GM21423 (cell line): ENCODE measurements around the gene NTRK2.

Experiments
- ATAC-seq: cut with Tn5 transposase; IDR thresholded peaks from one replicate; pipeline ENCODE4 v1.9.1; 2021; ENCODE audit warnings: mild to moderate bottlenecking, moderate library complexity; ENCODE audit not compliant: unreplicated experiment

The NTRK2 gene

DNA sequence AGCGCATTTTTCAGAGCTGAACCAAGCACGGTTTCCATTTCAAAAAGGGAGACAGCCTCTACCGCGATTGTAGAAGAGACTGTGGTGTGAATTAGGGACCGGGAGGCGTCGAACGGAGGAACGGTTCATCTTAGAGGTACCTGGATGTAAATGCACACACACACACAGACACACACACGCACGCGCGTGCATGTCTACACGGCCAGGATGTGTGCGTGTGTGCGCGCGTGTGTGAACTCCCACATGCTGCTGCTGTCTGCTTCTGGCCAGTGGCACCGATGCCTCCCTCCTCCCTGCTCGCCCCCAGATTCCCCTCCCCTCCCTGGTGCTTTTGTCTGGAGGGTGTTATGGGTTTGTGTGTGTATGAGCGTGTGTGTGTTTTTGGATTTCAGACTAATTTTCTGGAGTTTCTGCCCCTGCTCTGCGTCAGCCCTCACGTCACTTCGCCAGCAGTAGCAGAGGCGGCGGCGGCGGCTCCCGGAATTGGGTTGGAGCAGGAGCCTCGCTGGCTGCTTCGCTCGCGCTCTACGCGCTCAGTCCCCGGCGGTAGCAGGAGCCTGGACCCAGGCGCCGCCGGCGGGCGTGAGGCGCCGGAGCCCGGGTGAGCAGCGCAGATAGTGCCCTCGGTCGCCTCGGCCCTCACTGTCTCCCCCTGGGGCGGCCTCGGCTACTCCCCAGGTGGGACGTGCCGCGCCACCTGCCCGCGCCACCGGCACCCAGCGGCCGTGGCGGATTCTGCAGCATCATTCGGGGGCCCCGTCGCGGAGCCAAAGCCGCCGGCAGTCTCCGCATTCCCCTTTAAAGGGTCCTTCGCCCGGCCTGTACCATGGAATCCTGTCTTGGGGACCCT lies at the start of gene NTRK2:
Gene NTRK2, plus strand, starts transcription at position 442 of the 850 bp plus-strand sequence. CDS start 1,020 bp downstream, outside the sequence.
- peak; percentile 39 for ATAC-seq

DNA sequence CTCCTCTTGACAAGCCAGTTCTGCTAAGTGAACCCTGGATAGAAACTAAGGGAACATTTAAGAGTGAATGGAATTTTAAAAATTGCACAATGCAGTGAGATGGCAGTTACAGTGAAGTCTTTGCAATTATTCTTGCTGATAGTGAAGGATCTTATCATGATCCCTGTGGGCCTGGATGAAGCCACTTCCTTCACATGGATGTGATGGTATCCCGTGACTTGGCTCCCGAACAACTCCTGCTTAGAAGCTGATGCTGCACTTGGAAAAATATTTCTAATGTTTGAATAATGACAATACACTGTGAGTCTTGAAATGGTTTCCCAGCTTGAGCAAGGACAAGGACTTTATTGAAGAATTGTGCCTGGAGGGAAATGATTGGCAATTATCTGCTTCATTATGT lies 49.2 kb upstream of the NTRK2 start:
- ATAC-seq = no peak

DNA sequence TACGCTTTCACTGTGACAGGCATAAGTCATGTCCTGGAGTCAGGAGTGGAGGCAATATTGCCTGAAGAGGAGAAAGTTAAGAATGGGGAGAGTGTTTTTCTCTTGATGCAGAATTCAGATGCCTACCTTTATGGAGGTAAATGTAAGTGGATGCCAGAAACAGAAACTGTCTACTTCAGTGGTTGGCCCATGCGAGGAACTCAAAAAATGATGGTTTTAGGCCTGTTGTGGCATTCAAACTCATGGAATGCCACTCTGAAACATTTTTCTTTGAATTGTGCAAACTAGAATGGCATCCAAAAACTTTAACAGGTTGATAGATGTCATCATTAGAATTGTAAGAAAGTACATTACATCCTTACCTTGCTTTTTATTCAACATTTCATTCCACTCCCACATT lies 47.7 kb upstream of the NTRK2 start:
- ATAC-seq = no peak

DNA sequence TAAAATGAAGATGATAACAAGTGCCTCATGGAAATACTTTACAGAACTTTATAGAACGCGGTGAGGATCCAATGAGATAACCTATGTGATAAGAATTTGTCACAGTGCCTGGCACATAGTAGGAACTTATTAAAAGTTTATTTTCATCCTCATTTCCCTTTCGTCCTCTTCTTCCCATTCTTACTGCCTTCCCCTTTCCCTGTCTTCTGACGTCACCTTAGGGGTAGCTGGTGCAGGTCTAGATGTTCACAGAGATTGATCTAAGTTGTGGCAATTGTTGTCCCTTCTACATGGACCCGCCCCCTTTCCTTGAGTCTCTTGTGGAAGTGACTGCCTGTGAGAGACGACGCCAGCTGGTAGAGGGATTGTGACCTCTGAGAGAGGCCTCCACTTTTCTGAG lies 46.5 kb upstream of the NTRK2 start:
- ATAC-seq = no peak

GRCh38 chr9:84636436-84636835 lies 33.1 kb upstream of the NTRK2 start:
- no peak for ATAC-seq

- no peak for ATAC-seq
Measured at GRCh38 chr9:84642553-84643141, 26.9 kb upstream of the NTRK2 start.

DNA sequence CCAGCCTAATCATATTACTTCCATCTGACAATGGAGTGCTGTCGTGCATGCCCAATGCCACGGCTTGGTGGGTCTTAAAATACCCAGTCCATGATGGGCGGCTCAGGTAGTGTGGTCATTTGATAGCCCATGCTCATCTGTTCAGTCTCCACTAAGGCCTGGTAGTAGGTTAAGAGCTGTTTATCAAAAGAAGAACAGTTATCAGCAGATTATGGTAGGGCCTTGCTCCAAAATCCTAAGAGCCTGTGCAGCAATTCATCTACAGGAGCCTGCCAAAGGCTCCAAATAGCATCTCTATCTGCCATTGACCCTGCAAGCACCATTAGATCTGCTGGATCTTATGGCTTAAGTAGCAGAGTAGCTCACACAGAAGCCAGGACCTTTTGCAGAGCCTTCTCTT lies 21.8 kb upstream of the NTRK2 start:
- no peak for ATAC-seq

GRCh38 chr9:84652496-84653120 lies 16.9 kb upstream of the NTRK2 start:
- ATAC-seq = no peak

DNA sequence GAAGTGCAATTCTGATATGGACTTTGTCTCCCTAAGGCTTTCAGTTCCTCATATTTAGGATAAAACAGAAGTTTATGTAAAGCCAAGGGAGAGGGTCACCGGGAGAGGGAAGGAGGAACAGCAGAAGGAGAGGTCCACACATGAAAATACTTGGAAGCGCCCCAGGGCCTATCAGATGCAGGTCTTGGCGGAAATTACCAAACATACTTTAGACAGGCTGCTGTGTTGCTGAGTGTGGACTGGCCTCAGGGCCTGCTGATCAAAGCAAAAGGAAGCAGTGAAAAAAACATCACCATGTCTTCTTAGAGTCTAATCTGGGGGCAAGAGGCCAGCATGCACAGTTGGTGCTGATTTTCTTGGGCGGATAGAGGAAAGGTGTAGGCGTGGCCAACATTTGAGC lies 14.1 kb upstream of the NTRK2 start:
- ATAC-seq = no peak

DNA sequence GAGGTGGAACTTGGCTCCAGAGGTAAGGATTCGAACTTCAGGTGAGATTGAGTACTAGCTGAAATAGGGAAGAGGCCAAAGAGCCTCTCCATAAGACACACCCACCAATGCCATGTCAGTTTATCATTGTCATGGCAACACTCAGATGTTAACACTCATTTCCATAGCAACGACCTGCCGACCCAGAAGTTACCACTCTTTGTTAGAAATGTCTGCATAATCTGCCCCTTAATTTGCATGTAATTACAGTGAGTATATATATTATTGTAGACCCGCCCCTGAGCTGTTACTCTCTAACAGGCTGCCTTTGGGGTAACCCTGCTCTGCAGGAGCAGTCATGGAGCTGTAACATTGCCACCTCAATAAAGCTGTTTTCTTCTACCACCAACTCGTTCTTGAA lies 10.2 kb upstream of the NTRK2 start:
- ATAC-seq = no peak

DNA sequence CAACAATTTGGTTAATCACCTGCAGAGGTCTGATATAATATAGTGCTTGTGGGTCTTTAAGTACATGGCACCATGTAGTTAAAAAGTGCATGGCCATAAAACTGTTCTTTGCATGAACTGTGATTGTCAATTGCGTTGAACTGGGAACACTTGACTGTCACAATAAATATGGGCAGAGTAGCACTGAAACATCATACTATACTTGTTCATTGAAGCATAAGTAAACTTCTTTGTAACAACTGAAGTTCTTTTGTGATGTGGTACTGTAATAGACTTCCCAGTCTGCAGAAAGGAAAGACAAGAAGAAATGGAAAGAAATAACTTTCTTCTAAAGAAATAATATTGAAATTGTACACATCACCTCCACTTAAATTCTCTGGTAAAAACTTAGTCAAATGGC lies 9.8 kb upstream of the NTRK2 start:
- no peak for ATAC-seq

GRCh38 chr9:84667571-84668195 lies 1.8 kb upstream of the NTRK2 start:
- peak; percentile 24 for ATAC-seq

- ATAC-seq = peak; percentile 70
Measured at GRCh38 chr9:84668196-84669012, 1.1 kb upstream of the NTRK2 start.

DNA sequence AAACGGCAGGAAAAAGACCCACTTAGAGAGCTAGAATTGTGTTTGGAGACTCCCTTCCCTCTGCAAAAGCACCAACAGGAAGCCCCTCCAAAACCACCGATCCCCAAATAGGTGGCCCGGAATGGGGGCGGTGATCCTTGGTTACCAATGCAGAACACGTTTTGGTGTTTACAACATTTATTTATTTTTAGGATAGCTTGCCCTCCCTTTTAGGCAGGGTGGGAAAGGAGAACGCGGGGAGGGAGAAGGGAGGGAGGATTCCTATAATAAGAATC lies 579 bp upstream of the NTRK2 start:
- no peak for ATAC-seq

DNA sequence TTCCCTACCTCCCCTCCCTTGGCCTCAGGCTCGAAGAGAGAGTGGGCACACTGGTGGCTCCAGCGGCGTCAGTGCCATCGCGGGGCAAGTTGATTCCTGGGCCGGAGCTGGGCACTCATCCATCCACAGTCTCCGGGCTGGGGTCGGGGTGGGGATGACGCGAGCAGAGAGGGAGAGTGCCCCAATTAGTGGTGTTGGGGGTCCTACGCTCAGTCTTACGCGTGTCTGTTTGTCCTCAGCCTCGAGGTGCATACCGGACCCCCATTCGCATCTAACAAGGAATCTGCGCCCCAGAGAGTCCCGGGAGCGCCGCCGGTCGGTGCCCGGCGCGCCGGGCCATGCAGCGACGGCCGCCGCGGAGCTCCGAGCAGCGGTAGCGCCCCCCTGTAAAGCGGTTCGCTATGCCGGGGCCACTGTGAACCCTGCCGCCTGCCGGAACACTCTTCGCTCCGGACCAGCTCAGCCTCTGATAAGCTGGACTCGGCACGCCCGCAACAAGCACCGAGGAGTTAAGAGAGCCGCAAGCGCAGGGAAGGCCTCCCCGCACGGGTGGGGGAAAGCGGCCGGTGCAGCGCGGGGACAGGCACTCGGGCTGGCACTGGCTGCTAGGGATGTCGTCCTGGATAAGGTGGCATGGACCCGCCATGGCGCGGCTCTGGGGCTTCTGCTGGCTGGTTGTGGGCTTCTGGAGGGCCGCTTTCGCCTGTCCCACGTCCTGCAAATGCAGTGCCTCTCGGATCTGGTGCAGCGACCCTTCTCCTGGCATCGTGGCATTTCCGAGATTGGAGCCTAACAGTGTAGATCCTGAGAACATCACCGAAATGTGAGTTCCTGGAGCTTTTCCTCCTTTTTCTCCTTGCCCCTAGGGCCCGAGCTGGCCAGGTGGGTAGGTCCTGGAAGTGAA lies 861 bp downstream of the NTRK2 start:
- no peak for ATAC-seq

DNA sequence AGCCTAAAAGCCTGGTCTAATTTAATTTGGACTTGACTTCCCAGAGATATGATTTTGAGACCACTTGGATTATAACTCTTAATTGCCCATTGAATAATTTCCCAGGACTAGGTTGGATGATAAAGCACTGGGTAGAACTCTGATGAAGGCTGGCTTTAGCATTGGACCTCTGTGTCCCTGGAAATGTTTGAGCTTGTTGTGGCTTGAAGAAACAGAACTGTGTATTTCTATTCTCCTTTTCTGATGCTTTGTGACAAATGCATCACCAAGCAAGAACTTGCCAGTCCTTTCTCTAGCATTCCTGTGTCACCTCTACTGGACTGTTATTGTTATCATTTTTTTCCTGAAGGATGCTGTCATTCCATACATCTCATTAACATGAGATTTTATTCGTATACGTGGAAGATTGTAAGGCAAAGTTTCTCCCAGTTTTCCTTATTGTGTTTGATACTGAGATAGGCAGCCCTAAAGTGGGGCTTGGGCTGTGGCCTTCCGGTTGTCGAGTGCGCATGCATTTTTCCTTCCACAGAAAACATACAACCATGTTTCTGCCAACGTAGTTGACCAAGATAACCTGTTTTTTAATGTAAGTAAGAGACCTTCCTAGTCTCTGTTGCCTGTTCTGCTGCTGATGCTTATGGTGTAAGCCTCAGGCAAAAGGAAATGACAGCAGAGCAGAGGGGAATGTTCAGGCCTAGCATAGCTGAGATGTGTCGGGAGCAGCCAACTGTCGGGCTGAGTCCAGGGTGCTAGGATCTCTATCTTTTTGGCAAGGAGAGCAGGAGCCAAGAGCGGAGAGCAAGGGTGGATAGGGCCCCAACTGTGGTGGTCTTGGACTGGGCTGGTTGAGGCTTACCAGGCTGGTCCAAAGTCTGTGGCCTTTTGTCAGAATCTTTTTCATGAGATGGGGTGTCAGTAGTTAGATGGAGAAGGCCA lies 2.3 kb downstream of the NTRK2 start:
- ATAC-seq = no peak

- no peak for ATAC-seq
Measured at GRCh38 chr9:84673806-84674205, 4.3 kb downstream of the NTRK2 start.

GRCh38 chr9:84677080-84677479 lies 7.6 kb downstream of the NTRK2 start:
- ATAC-seq = no peak

GRCh38 chr9:84679571-84679970 lies 10.0 kb downstream of the NTRK2 start:
- no peak for ATAC-seq
